ENCODE measurements around the gene RABL6.
A peak's percentile ranks its signal among the peaks of the same experiment; 100 is the strongest.

Gene RABL6

GRCh38 chr9:136845465-136846260 lies 37.9 kb downstream of the RABL6 start:
- TF ChIP-seq, protein P1, sequence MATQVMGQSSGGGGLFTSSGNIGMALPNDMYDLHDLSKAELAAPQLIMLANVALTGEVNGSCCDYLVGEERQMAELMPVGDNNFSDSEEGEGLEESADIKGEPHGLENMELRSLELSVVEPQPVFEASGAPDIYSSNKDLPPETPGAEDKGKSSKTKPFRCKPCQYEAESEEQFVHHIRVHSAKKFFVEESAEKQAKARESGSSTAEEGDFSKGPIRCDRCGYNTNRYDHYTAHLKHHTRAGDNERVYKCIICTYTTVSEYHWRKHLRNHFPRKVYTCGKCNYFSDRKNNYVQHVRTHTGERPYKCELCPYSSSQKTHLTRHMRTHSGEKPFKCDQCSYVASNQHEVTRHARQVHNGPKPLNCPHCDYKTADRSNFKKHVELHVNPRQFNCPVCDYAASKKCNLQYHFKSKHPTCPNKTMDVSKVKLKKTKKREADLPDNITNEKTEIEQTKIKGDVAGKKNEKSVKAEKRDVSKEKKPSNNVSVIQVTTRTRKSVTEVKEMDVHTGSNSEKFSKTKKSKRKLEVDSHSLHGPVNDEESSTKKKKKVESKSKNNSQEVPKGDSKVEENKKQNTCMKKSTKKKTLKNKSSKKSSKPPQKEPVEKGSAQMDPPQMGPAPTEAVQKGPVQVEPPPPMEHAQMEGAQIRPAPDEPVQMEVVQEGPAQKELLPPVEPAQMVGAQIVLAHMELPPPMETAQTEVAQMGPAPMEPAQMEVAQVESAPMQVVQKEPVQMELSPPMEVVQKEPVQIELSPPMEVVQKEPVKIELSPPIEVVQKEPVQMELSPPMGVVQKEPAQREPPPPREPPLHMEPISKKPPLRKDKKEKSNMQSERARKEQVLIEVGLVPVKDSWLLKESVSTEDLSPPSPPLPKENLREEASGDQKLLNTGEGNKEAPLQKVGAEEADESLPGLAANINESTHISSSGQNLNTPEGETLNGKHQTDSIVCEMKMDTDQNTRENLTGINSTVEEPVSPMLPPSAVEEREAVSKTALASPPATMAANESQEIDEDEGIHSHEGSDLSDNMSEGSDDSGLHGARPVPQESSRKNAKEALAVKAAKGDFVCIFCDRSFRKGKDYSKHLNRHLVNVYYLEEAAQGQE (IDR thresholded peaks at IDR 0.05; ENCODE audit: insufficient read depth in 1 of 2, low read depth in 2 of 2, low read length in 2 of 2): no peak
- TF ChIP-seq POLR2AphosphoS5 (IDR thresholded peaks at IDR 0.05; ENCODE audit: low read depth, low read length) (no peak), TAF1 (IDR thresholded peaks at IDR 0.05; ENCODE audit: borderline replicate concordance, insufficient read depth, low read length) (no peak), FOXP2 (optimal IDR thresholded peaks at IDR 0.05; ENCODE audit: borderline replicate concordance, extremely low read depth, extremely low read length, insufficient read depth) (no peak), SIN3A (IDR thresholded peaks at IDR 0.05; ENCODE audit: borderline replicate concordance, insufficient read depth, low read length) (no peak)

GRCh38 chr9:136846376-136847087 lies 38.8 kb downstream of the RABL6 start:
- TF ChIP-seq SIN3A (IDR thresholded peaks at IDR 0.05; ENCODE audit: borderline replicate concordance, insufficient read depth, low read length) (no peak), FOXP2 (optimal IDR thresholded peaks at IDR 0.05; ENCODE audit: borderline replicate concordance, extremely low read depth, extremely low read length, insufficient read depth) (no peak)
- TF ChIP-seq, protein P1 (IDR thresholded peaks at IDR 0.05; ENCODE audit: insufficient read depth in 1 of 2, low read depth in 2 of 2, low read length in 2 of 2): no peak

DNA sequence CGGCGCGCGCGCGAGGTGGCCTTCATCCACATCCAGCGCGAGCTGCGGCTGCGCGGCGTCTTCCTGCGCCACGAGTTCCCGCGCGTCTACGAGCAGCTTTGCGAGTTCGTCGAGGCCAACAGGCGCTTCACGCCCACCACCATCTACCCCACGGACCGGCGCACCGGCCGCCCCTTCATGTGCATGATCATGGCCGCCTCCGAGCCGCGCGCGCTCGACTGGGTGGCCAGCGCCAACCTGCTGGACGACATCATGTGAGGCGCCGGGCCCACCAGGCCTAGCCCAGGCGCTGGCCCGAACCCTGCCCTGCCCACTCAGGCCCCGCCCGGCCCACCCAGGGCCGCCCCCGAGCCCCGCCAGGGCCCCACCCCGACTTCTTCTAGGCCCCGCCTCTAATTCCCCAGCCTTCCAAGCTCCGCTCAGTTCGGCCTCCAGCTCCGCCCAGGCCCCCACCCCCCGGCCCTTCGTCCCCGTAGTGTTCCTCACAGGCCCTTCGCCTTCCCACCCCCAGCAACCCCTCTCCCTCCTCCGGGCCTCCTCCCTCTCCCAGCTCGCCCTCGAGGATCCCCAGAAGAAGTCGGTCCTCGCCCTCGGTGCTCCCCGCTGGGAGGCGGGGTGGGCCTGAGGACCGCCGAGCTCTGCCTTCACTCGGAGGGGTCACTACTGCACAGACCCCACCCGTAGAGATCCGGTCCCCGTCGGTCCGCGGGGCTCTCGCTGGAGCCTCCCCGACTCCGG lies 39.5 kb downstream of the RABL6 start:
- TF ChIP-seq FOXP2 (optimal IDR thresholded peaks at IDR 0.05; ENCODE audit: borderline replicate concordance, extremely low read depth, extremely low read length, insufficient read depth) (no peak), SIN3A (IDR thresholded peaks at IDR 0.05; ENCODE audit: borderline replicate concordance, insufficient read depth, low read length) (no peak), TAF1 (IDR thresholded peaks at IDR 0.05; ENCODE audit: borderline replicate concordance, insufficient read depth, low read length) (no peak), POLR2AphosphoS5 (IDR thresholded peaks at IDR 0.05; ENCODE audit: low read depth, low read length) (no peak)
- TF ChIP-seq, protein P1 (IDR thresholded peaks at IDR 0.05; ENCODE audit: insufficient read depth in 1 of 2, low read depth in 2 of 2, low read length in 2 of 2): no peak

DNA sequence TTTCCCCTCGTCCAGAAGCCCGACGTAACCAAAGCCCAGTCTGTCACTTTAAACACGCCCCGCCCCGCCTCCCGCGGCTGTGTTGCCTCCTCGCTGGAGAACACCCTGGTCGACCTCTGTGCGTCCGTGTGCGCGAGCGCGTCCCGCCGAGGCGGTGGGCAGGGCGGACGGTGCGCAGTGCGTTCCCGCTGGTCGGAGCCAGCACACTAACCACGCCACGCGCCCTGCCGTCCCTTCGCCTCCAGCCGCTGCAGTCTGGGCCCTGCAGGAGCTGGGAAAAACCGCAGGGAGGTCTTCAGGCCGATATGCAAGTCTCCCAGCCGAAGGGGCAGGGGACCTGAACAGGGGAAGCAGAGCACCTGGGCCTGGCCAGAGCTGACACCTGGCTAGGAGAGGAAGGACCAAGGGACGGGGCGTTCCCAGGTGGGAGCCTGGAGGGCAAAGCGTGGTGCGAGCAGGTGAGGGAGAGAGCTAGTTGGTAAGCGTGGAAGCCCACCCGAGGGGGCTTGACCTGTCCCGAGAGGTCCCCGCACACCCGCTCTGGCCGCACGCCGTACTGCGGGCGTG lies 40.2 kb downstream of the RABL6 start:
- TF ChIP-seq, protein P1 (IDR thresholded peaks at IDR 0.05; ENCODE audit: insufficient read depth in 1 of 2, low read depth in 2 of 2, low read length in 2 of 2): no peak
- TF ChIP-seq POLR2AphosphoS5 (IDR thresholded peaks at IDR 0.05; ENCODE audit: low read depth, low read length): peak; percentile 61; the same call in 1 of the 2 replicates

All from PFSK-1 (cell line).